HG03175 (cell line): ENCODE data around the gene GCN1.
"Not testable (repeated sequence)": the region's sequence is repeated elsewhere in the genome, so short reads cannot be mapped to it uniquely, and the experiment has no call there.

Experiments used
- ATAC-seq: cut with Tn5 transposase; IDR thresholded peaks from one replicate; pipeline ENCODE4 v1.9.1; 2021; ENCODE audit warnings: mild to moderate bottlenecking, moderate library complexity; ENCODE audit not compliant: unreplicated experiment

GCN1 gene, protein sequence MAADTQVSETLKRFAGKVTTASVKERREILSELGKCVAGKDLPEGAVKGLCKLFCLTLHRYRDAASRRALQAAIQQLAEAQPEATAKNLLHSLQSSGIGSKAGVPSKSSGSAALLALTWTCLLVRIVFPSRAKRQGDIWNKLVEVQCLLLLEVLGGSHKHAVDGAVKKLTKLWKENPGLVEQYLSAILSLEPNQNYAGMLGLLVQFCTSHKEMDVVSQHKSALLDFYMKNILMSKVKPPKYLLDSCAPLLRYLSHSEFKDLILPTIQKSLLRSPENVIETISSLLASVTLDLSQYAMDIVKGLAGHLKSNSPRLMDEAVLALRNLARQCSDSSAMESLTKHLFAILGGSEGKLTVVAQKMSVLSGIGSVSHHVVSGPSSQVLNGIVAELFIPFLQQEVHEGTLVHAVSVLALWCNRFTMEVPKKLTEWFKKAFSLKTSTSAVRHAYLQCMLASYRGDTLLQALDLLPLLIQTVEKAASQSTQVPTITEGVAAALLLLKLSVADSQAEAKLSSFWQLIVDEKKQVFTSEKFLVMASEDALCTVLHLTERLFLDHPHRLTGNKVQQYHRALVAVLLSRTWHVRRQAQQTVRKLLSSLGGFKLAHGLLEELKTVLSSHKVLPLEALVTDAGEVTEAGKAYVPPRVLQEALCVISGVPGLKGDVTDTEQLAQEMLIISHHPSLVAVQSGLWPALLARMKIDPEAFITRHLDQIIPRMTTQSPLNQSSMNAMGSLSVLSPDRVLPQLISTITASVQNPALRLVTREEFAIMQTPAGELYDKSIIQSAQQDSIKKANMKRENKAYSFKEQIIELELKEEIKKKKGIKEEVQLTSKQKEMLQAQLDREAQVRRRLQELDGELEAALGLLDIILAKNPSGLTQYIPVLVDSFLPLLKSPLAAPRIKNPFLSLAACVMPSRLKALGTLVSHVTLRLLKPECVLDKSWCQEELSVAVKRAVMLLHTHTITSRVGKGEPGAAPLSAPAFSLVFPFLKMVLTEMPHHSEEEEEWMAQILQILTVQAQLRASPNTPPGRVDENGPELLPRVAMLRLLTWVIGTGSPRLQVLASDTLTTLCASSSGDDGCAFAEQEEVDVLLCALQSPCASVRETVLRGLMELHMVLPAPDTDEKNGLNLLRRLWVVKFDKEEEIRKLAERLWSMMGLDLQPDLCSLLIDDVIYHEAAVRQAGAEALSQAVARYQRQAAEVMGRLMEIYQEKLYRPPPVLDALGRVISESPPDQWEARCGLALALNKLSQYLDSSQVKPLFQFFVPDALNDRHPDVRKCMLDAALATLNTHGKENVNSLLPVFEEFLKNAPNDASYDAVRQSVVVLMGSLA (N-terminal part only)

DNA sequence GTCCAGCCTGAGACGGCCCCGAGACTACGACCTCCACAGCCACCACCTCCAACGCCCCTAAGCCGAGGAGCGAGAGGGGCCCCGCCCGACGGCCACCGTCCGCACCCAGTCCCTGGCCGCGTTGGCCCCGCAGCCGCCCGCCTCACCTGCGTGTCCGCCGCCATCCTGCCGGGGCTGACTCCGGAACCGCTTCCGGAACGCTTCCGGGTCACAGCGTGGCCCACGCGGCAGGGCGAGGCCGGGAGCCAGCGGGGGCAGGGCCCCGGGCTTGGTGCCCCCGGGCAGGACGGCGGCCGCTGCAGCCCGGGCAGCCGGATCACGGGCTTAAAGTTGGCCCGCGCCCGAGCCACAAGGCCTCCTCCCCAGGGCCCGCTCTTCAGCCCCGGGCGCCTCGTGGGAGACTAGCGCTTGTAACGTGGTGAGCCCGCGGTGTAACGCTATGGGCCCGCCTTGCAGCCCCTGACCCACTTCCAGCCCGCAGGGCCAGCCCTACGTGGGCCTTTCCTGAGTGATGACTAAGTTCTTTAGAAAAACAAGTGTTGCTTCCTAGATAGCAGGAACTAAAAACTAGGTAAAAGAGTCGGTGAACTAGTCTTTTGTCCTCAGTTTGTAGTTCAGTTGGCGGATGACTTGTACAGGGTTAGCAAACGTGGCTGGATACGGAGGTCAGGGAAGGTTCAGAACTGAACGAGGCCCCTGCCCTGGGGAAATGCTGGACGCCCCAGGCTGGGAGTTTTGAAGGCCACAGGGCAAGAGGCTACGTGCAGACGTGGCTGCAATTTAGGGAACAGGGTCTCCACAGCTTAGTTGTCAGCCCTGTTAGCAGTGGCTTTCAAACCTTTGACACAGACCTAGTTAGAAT is at the start of gene GCN1:
GCN1 (minus strand) TSS at position 182 of the 862 bp plus-strand sequence; CDS start at position 164, 18 bp downstream.
- peak; percentile 87 for ATAC-seq

DNA sequence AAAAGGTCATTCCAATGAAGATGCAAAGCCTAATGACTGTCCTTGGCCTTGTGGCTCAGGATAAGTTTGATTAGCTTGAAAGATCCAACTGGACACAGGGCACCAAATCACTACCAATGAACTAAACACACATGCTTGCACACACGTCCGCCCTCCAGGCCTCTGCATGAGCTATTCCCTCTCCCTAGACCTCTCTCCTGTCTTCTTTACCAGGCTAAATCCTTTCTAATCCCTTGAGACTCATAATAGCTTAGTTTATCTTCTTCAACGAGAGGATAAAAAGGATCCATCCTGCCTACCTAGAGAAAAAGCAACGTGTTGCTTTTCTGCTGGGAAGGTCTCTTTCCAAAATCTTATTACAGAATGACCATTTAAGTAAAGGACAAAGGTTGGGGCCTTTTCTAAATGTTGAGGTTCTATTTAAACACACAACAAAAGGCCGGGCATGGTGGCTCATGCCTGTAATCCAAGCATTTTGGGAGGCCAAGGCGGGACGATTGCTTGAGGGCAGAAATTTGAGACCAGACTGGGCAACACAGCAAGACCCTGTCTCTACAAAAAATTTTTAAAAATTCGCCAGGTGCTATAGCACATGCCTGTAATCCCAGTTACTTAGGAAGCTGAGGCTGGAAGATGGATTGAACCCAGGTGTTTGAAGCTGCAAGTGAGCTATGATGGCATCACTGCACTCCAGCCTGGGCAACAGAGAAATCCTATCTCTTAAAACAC is 48.6 kb upstream of the GCN1 start:
- ATAC-seq, result no peak

DNA sequence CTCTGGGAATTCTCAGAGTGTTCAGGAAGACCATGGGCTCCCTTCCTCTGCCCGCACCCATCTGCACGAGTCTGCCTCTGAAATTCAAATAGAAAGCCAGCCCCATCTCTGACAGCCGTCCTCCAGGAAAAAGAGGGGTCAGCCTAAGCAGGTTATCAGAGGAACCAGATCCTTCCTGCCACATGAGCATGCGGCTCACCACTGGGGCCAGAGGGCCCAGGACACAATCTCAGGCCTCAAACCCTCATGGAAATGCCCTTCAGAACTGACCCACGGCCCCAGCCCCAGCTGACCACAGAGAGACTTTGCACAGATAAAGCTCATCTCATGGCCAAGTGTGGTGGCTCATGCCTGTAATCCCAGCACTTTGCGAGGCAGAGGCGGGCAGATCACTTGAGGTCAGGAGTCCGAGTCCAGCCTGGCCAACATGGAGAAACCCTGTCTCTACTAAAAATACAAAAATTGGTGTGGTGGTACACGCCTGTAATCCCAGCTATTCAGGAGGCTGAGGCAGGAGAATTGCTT is 47.8 kb upstream of the GCN1 start:
- no peak for ATAC-seq

DNA sequence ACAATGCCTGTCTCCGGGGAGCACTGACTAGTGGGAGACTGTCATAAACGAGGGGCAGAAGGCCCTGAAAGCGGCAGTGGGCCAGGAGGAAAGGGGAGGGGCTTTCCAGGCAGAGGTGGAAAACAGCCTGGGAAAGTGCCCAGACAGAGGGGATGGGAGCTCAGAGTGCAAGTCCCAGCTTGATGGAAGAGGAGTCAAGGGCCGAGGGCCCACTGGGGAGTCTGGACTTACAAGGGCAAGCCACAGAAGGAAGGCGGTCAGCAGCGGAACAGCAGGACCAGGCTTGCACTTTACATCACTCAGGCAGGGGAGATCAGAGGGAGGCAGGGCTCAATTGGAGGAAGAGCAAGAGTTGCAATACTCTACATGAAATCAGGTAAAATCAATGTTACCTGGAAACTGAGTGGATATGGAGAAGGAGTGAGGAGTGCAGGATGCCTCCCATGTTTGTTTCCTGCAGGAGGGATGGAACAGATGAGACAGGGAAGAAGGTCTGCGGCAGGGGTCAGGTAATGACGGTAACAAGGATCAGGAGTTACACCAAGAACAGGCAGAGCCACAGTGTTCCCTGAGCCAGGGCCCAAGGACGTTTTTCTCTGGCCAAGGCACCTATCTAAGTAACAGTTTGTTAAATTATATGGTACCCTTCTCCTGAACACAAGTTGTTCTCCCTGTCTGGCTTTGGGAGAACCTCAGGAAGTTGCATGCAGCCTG is 47.2 kb upstream of the GCN1 start:
- no peak for ATAC-seq

DNA sequence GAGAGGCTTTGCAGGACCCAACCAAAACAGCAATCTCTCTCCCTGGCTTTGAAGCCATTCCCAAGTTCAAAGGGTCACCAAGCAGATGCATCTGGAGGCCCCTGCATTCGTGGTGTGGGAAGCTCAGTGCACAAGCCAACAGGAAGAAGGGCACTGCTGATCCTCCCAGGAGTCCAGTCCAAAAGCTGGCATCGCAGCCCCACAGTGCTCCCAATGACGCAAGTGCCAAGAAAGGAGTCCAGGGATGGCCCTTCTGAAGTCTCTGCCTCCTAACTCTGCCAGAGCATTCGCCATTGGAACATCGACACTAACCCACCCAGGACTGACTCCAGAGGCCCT is 45.9 kb upstream of the GCN1 start:
- no peak for ATAC-seq

DNA sequence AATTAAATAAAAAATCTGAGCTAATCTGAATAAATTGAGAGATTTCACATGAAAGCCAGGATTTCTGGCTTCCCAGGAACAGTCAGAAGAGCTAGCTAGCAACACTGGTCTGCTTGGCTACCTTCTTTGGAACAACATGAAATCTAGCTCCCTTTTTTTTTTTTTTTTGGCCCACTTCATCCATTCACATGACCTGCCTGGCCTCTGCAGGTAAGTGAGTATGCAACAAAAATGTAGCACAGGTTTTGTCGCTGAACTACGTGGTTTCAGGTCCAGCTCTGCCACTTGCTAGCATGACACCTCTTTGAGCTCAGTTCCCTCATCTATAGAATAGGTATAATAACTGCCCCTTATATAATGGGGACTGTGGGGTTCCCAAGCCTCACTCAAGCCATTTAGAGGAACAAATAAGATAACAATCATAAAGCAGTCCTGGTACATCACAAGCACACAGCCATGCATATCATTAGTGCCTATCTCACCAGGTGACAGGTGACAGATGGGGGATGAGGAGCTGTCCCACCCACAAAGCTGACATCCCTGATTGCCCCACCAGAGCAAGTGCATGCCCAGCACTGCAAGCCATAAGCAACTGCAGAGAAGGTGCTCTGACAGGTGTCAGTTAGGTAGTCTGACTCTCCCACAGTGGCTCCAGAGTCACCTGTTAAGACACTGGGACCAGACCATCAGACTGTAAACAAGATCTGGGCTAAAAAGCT is 45.4 kb upstream of the GCN1 start:
- ATAC-seq, result no peak

DNA sequence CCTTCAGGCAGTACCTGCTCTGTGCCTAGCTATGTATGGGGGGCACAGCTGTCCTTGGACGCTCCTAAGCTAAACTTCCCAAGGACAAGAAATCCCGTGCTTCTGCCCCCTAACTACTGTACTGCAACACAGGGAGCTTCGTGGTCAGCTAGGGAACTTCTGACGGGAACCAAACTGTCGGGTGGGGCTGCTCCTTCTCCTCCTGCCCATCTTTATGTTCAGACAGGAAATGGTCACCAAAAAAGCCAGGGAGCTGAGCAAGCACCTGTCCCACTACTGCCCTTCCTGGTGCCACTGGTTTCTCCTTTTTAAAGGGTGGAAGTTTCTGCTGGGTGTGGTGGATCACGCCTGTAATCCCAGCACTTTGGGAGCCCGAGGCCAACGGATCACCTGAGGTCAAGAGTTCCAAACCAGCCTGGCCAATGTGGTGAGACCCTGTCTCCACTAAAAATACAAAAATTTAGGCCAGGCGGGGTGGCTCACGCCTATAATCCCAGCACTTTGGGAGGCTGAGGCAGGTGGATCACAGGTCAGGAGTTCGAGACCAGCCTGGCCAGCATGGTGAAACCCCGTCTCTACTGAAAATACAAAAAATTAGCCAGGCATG is 44.4 kb upstream of the GCN1 start:
- no peak for ATAC-seq

DNA sequence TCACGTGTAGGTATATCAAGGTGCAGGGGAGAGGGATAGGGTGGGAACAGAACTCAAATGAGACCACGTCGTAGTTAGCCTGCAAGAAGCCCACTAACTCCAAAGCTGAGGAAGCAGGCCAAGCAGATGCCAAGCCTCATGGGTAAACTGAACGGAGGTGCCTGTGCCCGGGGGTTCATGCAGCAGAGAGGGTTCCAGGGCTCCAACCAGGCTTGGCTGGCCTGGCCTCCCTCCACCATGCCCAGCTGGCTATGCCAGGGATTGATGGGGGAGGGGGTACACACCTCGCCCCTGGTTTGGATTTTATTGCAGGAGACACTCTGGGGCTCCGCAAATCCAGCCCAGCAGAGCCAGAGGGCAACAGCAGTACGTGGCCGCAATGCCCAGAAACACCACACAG is 43.7 kb upstream of the GCN1 start:
- ATAC-seq, result no peak

DNA sequence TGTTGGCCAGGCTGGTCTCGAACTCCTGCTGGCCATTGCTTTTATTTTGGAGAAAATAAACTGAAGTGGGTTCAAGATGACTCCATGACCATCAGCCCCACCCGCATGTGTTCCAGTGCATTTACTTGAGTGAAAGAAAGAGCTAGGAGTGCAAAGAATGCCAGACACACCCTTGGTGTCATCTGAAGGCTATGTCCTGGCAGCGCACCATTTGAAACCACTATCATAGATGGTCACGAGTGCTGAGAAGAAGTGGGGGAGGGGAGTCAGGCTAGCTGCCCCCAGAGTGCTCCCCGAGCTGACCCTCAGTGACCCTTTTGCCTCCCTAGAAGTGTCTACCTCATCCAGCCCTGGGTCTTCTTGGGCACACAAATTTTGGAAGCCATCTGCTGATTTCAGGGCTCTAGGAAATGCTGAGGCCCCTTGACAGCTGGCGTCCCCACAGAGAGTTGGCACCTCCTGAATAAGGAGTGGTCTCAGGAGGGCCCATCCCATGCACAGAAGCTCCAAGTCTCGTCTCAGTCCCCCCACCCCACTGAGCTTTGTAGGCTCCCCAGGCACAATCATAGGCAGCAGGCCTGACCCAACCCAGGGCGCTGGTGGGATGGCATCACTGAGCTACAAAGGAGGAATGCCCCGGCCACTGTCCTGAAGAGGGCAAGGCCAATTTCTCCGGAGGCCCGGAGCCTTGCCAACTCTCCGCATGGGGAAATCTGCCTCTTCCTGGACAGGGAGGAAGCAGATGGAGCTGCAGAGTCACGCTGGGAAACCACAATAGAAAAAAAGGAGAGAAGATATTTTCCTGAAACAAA is 43.1 kb upstream of the GCN1 start:
- no peak for ATAC-seq

DNA sequence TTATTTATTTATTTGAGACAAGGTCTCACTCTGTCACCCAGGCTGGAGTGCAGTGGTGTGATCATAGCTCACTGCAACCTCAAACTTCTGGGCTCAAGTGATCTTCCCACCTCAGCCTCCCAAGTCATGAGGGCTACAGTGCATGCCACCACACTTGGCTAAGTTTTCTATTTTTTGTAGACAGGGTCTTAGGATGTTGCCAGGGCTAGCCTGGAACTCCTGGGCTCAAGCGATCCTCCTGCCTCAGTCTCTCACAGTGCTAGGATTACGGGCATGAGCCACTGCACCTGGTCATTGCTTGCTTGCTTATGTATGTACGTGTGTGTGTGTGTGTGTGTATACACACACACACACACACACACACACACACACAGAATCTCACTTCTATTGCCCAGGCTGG is 42.3 kb upstream of the GCN1 start:
- not testable (repeated sequence) for ATAC-seq

DNA sequence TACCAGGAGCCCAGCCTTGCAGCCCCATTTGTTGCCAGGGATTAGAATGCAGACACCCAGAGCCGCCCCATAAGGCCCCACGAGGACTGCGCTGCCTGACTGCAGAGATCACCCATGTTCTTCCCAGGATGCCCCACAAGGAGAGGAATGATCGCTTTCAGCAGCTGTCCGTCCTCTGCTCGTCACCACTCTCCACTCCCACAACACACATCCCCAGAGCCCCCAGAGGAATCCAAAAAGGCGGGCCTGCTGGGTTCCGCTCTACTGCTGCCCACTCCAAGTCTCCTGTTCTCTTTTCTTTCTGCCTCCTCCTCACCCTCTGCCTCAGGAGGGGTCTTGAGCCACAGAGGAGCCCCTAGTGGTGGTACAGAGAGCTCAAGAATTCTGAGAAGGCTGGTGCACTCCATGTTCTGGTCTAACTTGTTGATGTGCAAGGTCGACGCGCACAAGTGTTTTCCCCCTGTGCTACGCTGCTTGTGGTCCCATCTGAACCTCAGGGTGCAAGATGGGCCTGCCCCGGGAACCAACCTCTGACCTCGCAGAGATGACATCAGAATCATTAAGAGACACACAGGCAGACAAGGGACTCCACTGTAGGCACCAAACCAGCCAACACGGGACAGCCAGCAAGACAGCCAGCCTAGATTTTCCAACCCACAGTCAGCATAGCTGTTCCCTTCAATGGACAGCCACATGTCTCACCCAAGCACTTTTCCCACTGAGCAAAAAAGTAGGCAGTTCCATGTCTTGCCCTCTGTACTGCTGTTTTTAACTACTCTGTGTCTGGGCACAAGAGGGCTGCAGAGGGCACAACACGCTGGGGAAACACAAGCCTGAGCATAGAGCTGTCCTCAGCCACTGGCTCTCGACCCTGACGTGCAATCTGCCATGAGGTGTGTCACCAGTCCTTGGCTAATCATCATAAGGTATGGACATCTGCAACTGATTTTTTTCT is 41.1 kb upstream of the GCN1 start:
- ATAC-seq, result no peak

DNA sequence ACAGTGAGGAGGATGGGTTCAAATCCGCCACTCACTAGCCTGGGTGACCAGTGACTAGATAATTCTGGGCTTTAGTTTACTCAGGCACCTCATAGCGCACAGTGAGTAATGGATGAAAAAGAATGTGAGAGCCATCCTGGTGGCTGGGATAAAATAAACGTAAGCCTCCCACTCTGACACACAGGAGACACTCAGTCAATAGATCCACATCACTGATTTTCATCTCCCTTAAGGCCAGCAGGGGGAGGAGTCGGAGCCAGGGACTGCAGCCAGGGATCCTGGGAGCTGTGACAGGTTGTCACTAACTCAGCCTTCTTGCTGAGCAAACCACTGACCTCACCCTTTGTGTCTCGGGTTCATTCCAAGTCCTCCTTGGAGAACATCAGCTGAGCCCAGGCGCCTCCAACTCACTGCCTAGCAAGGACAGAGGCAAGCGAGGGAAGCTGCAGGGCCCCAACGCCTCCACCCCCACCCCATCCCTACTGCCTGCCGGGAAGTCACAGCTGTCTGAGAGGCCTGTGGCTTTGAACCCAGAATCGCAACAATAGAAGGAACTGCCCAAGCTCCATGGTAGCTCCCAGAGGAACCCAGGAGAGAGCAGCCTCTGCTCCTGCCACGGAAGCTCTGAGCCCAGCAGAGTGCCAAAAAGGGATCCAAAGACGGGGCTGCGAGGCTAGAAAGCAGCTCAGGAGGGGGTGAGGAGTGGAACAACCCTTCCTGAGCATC is 40.3 kb upstream of the GCN1 start:
- no peak for ATAC-seq

DNA sequence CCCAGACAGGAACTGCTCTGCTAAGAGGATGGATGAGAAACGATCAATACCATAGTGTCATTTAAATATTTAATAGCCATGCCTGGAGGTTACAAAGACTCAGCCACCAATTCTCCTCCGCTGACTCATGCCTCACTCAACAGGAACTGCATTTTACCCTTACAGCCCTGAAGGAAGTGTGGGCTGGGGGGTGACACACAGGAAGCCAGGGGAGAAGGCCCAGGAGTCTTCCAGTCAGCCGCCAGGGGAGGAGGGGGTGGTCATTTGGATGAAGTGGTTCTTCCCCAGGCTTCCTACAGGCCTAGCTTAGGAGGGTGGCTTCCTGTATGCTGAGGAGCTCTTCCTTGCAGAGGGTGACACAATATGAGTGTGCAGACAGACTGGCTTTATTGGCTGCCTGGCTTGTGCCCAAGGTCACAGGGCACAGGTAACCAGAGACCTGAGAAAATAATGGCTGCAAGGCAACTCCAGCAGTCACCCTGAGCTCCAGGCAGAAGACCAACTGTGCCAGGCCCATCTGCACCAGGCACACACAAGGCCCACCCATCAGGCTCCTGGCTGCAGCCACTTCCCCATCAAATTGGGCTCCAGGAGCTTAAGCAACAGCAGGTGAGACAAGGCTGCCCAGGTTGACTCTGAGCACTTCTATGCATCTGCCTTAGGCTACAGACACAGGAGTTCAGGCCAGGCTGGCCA is 36.9 kb upstream of the GCN1 start:
- ATAC-seq, result no peak

DNA sequence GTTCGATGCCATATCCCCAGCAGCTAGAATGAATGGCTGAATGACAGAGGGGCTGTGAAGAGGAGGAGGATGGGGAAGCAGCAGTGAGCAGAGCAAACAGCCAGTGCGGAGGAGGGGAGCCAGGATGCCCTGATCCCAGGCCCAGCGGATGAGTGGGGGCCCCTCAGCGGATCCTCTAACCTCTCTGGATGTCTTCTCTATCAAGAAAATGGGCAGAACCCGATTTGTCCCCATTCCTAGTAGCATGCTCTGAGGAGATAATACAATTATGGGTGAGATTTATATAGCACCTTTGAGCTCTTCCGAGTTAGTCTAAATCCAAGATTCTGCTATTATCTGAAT is 36.4 kb upstream of the GCN1 start:
- ATAC-seq, result no peak
